Measurements from ENCODE around the gene LTBP1. TPM values are rescaled to one million over a fixed set of nuclear protein-coding genes. Genes with fewer than 3 reads are reported as not detected.

LTBP1 gene
- total RNA-seq, 1 donor from 2014 or later: 0.15 TPM

GRCh38 chr2:33008716-33009115 lies 62.0 kb downstream of the LTBP1 start:
- intact Hi-C loops (cut with micrococcal nuclease): no loop called here

- intact Hi-C loops (cut with micrococcal nuclease): no loop called here
Measured at GRCh38 chr2:33009249-33009648, 62.5 kb downstream of the LTBP1 start.

- intact Hi-C loops (cut with micrococcal nuclease): no loop called here
Measured at GRCh38 chr2:33011373-33011772, 64.6 kb downstream of the LTBP1 start.

GRCh38 chr2:33011941-33012340 lies 65.2 kb downstream of the LTBP1 start:
- intact Hi-C loops (cut with micrococcal nuclease): no loop called here

- intact Hi-C loops (cut with micrococcal nuclease): no loop called here
Measured at GRCh38 chr2:33013684-33014110, 66.9 kb downstream of the LTBP1 start.

GRCh38 chr2:33014268-33014667 lies 67.5 kb downstream of the LTBP1 start:
- intact Hi-C loops (cut with micrococcal nuclease): no loop called here

GRCh38 chr2:33015421-33016142 lies 68.8 kb downstream of the LTBP1 start:
- intact Hi-C loops (cut with micrococcal nuclease): no loop called here

- intact Hi-C loops (cut with micrococcal nuclease): no loop called here
Measured at GRCh38 chr2:33018271-33018670, 71.5 kb downstream of the LTBP1 start.

- intact Hi-C loops (cut with micrococcal nuclease): no loop called here
Measured at GRCh38 chr2:33019796-33020195, 73.0 kb downstream of the LTBP1 start.

- intact Hi-C loops (cut with micrococcal nuclease): no loop called here
Measured at GRCh38 chr2:33020883-33021282, 74.1 kb downstream of the LTBP1 start.

GRCh38 chr2:33021542-33022227 lies 74.9 kb downstream of the LTBP1 start:
- intact Hi-C loops (cut with micrococcal nuclease): no loop called here

- intact Hi-C loops (cut with micrococcal nuclease): no loop called here
Measured at GRCh38 chr2:33022395-33022985, 75.7 kb downstream of the LTBP1 start.

- intact Hi-C loops (cut with micrococcal nuclease): no loop called here
Measured at GRCh38 chr2:33022989-33023727, 76.4 kb downstream of the LTBP1 start.

- intact Hi-C loops (cut with micrococcal nuclease): no loop called here
Measured at GRCh38 chr2:33023728-33024500, 77.2 kb downstream of the LTBP1 start.

GRCh38 chr2:33024758-33025157 lies 78.0 kb downstream of the LTBP1 start:
- intact Hi-C loops (cut with micrococcal nuclease): no loop called here

GRCh38 chr2:33029459-33029858 lies 82.7 kb downstream of the LTBP1 start:
- intact Hi-C loops (cut with micrococcal nuclease): no loop called here

GRCh38 chr2:33029926-33030325 lies 83.2 kb downstream of the LTBP1 start:
- intact Hi-C loops (cut with micrococcal nuclease): loop anchor here (5.0 to 10.0 kb wide), 2 partner anchors 342 to 555 kb away; no protein-coding TSS in a partner anchor

GRCh38 chr2:33030326-33030725 lies 83.6 kb downstream of the LTBP1 start:
- intact Hi-C loops (cut with micrococcal nuclease): loop anchor here (5.0 to 10.0 kb wide), 2 partner anchors 342 to 554 kb away; no protein-coding TSS in a partner anchor

- intact Hi-C loops (cut with micrococcal nuclease): loop anchor here (5.0 to 10.0 kb wide), 2 partner anchors 340 to 553 kb away; no protein-coding TSS in a partner anchor
Measured at GRCh38 chr2:33032245-33032644, 85.5 kb downstream of the LTBP1 start.

GRCh38 chr2:33033606-33034081 lies 86.9 kb downstream of the LTBP1 start:
- intact Hi-C loops (cut with micrococcal nuclease): loop anchor here (1.0 to 10.0 kb wide), 3 partner anchors 339 to 551 kb away; no protein-coding TSS in a partner anchor
